ENCODE measurements around the gene PPIP5K1.
"Not testable (repeated sequence)": the region's sequence is repeated elsewhere in the genome, so short reads cannot be mapped to it uniquely, and the experiment has no call there.

PPIP5K1 gene

DNA sequence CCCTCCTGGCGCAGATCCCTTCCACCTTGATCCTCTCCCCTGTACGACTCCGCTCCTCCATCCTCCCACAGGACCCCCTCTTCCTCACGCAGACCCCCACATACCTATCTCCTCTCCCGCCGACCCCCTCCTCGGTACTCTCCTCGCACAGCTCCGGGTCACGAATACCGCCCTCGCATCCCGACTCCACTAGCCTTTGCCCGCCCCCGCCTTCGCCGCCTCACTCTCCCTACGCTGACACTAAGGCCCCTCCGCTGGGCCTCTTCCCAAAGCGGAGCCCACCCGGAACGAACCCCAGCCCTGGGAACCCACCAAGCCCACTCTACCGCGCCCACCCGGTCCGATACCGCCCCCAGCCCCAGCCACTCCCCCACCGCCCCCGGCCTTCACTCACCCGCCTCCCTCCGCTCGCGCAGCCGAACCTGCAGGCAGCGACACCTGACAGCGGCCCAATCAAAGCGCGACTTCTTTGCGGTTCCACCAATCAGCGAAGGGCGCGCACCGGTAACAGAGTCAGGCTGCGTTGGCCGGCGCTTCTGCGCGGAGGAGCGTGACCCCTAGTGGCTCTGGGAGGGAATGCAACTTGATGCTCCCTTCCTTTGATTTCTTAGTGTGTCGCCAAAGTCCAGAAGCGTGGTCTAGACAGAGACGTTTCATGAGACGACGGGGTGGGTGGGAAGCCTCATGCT is at the start of gene PPIP5K1:
TSS of gene PPIP5K1 (minus strand) at position 431 of the 689 bp plus-strand sequence. CDS start 5,704 bp downstream, outside the sequence.
- not testable (repeated sequence) for H3K9me3 Mint-ChIP-seq; H3K4me3 Mint-ChIP-seq; H3K36me3 Mint-ChIP-seq (ENCODE audit: low read depth); H3K27me3 Mint-ChIP-seq; H3K27ac Mint-ChIP-seq; DNase-seq; H3K4me1 Mint-ChIP-seq
- peak; percentile 96 for ATAC-seq

DNA sequence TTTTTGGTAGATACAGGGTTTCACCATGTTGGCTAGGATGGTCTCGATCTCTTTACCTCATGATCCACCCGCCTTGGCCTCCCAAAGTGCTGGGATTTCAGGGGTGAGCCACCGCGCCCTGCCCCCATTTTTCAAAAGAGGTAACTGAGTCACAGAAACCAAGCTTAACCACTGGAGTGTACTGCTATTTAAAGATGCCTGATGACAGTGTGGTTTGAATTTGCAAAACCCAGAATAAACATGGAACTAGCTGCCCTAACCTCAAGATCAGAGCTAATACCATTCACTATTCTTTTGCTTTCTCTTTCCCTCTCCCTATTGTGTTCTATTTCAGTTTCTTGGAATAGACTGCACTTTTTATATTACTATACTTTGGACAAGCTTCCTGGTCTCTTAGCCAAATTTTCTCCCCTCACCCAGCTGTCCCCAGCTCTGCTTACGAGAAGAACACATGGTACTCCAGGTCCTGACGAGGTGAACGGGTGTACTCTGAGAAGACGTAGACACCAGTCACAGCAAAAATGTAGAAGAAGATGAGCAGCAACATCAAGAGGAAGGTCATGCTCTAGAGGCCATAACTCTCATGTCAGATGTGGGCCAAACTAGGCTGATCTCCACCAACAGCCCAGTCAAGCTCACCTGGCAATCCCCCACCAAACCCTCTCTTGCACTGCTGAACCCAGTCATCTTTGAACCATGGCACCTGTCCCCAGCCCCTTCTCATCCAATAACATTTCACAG is 48.6 kb upstream of the PPIP5K1 start:
- peak; percentile 46 for ATAC-seq
- not testable (repeated sequence) for DNase-seq; H3K36me3 Mint-ChIP-seq (ENCODE audit: low read depth); H3K4me3 Mint-ChIP-seq; H3K27me3 Mint-ChIP-seq; H3K4me1 Mint-ChIP-seq; H3K9me3 Mint-ChIP-seq
- H3K27ac Mint-ChIP-seq = peak overlapping the region; percentile 51

DNA sequence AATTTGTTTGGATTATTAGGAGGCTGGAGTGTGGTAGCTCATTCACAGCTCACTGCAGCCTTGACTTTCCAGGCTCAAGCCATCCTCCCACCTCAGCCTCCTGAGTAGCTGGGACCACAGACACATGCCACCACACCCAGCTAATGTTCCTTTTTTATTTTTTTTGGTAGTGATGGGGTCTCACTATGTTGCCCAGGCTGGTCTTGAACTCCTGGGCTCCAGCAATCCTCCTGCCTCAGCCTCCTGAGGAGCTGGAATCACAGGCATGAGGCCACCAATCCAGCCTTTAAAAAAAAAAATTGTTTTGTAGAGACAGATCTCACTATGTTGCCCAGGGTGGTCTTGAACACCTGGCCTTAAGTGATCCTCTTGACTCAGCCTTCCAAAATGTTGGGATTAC is 36.9 kb upstream of the PPIP5K1 start:
- not testable (repeated sequence) for DNase-seq; H3K4me1 Mint-ChIP-seq; ATAC-seq; H3K27ac Mint-ChIP-seq; H3K4me3 Mint-ChIP-seq; H3K9me3 Mint-ChIP-seq; H3K27me3 Mint-ChIP-seq; H3K36me3 Mint-ChIP-seq (ENCODE audit: low read depth)

DNA sequence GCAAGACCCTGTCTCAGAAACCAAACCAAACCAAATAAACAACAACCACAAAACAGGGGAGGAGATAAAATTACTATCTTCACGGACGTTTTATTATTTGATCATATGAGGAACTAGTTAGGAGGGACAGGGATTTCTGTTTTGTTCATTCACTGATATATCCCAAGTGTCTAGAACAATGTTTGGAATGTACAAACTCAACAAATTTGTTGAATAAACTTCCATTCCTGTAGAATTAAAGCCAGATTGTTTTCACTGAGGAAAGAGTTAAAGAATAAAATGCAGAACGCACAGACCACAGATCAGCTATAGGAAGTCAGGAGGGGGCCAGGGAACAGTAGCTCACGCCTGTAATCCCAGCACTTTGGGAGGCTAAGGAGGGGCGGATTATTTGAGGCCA is 35.1 kb upstream of the PPIP5K1 start:
- Mint-ChIP-seq H3K9me3 (no peaks in the 10 kb centered on the region), H3K27ac (no peak overlapping the region), H3K27me3 (peaks cover 9% of the 10 kb centered on the region), H3K36me3 (ENCODE audit: low read depth) (no peaks in the 10 kb centered on the region), H3K4me1 (no peaks in the 10 kb centered on the region), H3K4me3 (no peak overlapping the region)
- no peak for ATAC-seq
- DNase-seq = no peak

DNA sequence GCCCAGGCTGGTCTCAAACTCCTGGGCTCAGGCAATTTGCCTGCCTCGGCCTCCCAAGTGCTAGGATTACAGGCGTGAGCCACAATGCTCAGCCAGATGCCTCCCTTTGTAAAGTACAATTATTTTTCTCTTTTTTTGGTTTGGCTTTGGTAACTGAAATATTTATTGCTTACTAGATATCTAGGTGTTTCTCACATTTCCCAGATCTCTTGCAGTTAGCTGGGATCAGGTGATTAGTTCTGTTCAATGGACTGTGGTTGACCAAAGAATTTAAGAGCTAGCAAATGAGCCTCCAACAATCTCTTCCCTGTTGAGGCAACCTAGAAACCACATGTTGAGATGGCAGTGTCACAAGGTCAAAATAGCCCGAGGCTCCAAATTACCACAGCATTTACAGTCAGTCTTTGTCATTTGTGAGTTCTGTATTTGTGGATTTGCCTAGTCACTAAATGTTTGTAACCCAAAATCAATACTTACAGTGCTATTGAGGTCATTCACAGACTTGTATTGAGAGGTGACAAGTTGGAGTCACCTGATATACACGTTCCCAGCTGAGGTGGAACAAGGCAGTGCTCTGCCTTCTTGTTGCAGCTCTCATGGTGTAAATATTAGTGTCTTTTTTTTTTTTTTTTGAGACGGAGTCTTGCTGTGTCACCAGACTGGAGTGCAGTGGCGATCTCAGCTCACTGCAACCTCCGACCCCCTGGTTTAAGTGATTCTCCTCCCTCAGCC is 32.2 kb upstream of the PPIP5K1 start:
- H3K4me1 Mint-ChIP-seq; DNase-seq; ATAC-seq; H3K4me3 Mint-ChIP-seq; H3K27ac Mint-ChIP-seq; H3K36me3 Mint-ChIP-seq (ENCODE audit: low read depth); H3K9me3 Mint-ChIP-seq: not testable (repeated sequence)
- peaks cover 16% of the 10 kb centered on the region for H3K27me3 Mint-ChIP-seq

DNA sequence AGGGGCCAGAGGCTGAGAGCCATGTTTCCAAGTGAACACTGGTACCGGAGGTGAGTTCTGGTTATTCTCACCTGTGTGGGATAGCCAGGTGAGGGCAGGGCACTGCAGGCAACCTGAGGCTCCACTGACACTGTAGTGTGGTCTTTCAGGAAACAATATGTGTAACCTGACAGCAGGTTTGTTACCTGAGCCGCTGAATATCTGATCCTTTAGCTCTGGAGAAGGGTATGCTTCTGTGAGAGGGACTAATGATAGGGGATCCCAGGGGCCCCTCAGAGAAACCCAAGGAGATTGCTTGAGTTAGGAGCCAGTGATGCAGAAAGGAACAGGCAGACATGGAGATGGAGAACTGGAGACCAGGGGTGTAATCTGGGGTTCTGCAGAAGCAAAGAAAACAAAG is 28.7 kb upstream of the PPIP5K1 start, which contains the start of gene STRC:
TSS of gene STRC (minus strand) at position 101 of the 400 bp plus-strand sequence. CDS start at position 23, 78 bp downstream.
- not testable (repeated sequence) for H3K36me3 Mint-ChIP-seq (ENCODE audit: low read depth); ATAC-seq; DNase-seq; H3K27ac Mint-ChIP-seq; H3K4me3 Mint-ChIP-seq; H3K9me3 Mint-ChIP-seq; H3K4me1 Mint-ChIP-seq
- H3K27me3 Mint-ChIP-seq = peaks cover 11% of the 10 kb centered on the region

DNA sequence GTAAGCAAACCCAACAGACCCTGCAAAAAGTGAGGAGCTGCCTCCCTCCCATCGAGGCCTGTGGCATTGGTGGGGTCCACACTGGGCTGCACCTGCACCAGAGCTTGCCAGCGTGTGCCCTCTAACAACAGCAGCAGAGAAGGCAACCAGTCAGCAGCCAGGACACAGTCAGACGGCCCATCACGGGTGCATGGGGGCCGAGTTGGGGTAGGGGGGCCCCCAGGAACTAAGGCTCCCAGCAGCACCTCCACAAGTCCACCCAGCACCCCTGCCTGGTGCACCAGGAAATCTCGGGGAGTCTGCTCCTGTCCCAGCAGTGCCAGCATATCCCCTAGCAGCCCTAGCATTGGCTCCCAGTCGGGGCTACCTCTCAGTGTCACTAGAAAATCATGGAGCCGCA is 27.7 kb upstream of the PPIP5K1 start:
- not testable (repeated sequence) for H3K27me3 Mint-ChIP-seq; DNase-seq; H3K27ac Mint-ChIP-seq; H3K9me3 Mint-ChIP-seq; H3K4me3 Mint-ChIP-seq; H3K36me3 Mint-ChIP-seq (ENCODE audit: low read depth); H3K4me1 Mint-ChIP-seq; ATAC-seq

DNA sequence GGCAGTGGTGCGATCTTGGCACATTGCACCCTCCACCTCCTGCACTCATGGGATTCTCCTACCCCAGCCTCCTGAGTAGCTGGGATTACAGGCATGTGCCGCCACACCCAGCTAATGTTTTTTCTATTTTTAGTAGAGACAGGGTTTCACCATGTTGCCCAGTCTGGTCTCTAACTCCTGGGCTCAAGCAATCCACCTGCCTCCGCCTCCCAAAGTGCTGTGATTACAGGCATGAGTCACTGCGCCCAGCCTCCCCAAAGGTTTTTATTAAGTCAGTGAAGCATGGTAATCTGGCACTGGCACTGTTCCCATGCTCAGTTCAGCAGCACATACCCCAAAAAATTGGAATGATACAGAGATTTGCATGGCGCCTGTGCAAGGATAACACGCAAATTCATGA is 12.2 kb upstream of the PPIP5K1 start:
- peaks cover 24% of the 10 kb centered on the region for H3K27me3 Mint-ChIP-seq
- not testable (repeated sequence) for H3K9me3 Mint-ChIP-seq; H3K27ac Mint-ChIP-seq; DNase-seq; ATAC-seq; H3K4me1 Mint-ChIP-seq; H3K4me3 Mint-ChIP-seq; H3K36me3 Mint-ChIP-seq (ENCODE audit: low read depth)

DNA sequence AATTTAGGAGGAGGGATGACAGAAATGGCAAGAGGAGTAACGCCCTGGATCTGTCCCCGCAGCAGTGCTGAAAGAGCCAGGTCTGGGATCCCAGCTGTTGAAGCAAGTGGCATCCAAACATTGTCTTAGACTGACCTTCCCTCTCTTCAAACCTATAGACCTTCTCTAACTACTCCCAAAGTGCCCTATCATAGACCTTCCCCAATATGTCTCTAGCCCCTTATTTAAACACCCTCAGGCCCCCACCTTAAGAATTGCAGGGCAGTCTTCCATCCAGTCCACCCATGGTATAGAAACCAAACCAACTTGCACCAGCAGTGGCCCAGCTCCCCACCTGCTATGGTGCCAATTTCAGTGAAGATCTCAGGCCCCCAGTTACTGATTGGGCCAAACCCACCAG is 10.2 kb upstream of the PPIP5K1 start:
- not testable (repeated sequence) for H3K36me3 Mint-ChIP-seq (ENCODE audit: low read depth); H3K4me1 Mint-ChIP-seq; H3K9me3 Mint-ChIP-seq; ATAC-seq; H3K4me3 Mint-ChIP-seq; H3K27ac Mint-ChIP-seq; DNase-seq
- H3K27me3 Mint-ChIP-seq = peaks cover 27% of the 10 kb centered on the region

DNA sequence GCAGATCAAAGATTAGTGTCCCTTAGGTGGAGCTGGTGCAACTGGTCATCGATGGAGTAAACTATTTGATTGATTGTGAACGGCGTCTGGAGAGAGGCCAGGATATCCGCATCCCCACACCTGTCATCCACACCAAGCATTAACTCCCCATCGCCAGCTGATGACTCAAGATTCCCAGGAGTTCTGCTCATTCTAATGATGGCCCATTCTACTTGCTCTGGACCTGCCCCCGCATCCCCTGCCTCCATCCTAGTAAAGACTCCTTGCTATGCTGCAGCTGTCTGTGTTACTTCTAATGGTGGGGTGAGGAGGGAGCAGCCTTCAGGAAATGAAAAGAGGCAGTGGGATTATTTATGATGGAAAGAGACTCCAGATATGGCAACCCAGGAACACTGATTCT is 9.1 kb upstream of the PPIP5K1 start:
- H3K27ac Mint-ChIP-seq; H3K4me1 Mint-ChIP-seq; H3K4me3 Mint-ChIP-seq; H3K9me3 Mint-ChIP-seq; ATAC-seq; H3K36me3 Mint-ChIP-seq (ENCODE audit: low read depth); DNase-seq: not testable (repeated sequence)
- H3K27me3 Mint-ChIP-seq = peaks cover 25% of the 10 kb centered on the region

DNA sequence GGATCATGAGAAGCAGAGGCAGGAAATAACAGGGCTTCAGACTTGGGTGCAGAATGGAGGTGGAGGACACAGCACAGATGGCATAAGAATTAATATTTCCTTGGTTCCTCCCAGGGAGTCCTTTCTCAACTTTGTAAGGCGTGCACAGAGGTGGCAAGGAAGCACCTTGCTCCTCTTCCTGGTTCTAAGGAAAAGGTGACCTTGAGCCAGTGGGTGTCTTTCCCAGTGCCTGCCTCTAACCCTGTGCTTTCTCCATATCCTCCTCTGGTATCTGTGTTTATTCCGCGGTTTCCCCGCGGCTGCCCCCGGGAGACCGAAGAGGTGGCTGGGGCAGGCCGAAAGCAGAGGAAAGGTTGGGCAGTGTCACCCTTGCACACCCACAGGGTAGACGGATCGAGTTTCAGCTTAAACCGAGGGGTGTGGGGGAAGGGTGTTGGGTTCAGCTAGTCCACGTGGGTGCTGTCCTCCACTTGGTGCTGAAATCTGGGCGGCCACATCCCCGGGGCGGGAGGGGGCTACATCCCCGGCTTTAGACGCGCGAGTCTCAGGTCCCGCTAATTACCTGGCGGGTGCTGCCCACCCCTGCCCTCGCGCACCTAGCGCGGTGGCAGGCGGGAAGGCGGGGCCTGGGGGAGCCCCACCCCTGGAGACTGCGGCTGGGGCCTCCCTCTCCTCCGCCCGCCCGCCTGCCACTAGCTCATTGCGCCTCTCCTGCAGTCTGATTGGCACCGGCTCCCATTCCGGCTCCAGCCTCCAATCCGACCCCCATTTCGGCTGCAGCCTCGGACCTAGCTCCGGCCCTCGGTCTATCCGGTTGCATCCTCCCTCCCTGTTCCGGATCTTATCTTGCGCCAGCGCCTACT is 3.6 kb upstream of the PPIP5K1 start, which contains the start of gene CKMT1B:
TSS of gene CKMT1B (plus strand) at position 700 of the 863 bp plus-strand sequence. CDS start 192 bp downstream, outside the sequence.
- H3K4me3 Mint-ChIP-seq; H3K36me3 Mint-ChIP-seq (ENCODE audit: low read depth); DNase-seq; H3K4me1 Mint-ChIP-seq; H3K27ac Mint-ChIP-seq; H3K9me3 Mint-ChIP-seq: not testable (repeated sequence)
- ATAC-seq = peak; percentile 42
- H3K27me3 Mint-ChIP-seq = peaks cover 11% of the 10 kb centered on the region

DNA sequence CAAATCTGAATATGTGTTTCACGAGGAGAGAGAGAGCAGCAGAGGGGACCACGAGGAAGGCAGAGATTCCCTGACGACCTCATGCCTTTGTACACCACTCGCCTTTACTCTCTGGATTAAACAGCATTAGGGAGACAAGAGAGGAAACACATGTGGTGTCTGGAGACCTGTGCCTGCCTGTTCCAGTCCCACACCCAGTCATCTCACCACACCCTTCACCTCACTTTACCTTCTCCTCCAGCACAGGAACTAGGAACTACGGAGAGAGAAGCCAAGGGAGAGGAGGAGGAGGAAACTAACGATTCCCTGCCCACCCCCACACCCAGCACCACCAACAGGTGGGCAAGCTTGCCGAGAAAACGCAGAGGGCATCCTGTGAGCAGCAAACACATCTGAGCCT is 2.8 kb upstream of the PPIP5K1 start:
- not testable (repeated sequence) for H3K4me1 Mint-ChIP-seq; H3K4me3 Mint-ChIP-seq; H3K9me3 Mint-ChIP-seq; H3K27ac Mint-ChIP-seq; H3K36me3 Mint-ChIP-seq (ENCODE audit: low read depth); DNase-seq; ATAC-seq; H3K27me3 Mint-ChIP-seq

DNA sequence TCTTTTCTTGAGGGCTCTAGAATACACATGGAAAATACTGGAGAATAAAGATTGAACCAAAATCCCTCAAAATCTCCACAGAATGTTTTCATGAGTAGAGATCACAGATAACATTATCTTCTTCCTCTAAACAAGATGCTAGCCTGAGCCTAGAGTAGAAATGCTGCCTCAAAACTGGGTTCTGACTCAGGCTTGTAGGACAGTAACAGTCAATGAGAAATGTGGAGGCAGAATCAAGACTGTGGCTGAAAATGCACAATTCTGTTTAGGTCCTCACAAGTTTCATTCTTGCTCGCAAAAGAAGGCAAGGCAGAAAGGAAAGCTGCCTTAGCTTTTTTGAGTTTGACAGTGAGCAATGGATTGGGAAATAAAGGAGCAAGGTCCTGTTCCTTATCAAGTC is 15.4 kb downstream of the PPIP5K1 start:
- DNase-seq; H3K36me3 Mint-ChIP-seq (ENCODE audit: low read depth); H3K4me3 Mint-ChIP-seq; H3K27me3 Mint-ChIP-seq; ATAC-seq; H3K9me3 Mint-ChIP-seq; H3K27ac Mint-ChIP-seq; H3K4me1 Mint-ChIP-seq: not testable (repeated sequence)

DNA sequence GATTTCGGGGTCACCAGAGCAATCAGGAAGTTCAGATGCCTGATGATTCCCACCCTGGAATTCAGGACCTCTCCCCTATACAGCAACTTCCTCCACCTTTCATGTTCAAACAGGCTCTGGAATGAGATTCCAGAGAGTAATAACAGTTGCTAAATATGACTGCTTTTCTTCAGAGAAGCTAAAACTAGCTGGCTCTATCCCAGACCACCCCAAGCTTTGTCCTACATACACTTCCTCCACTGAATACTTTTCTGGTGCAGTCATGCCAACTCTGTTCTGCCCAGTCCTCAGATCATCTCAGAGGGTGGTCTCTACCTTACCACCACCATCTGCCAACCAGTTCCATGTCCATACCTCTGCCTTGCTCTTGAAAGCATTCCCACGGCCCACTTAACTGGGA is 23.4 kb downstream of the PPIP5K1 start:
- not testable (repeated sequence) for ATAC-seq; DNase-seq; H3K27me3 Mint-ChIP-seq; H3K4me3 Mint-ChIP-seq; H3K4me1 Mint-ChIP-seq; H3K27ac Mint-ChIP-seq; H3K36me3 Mint-ChIP-seq (ENCODE audit: low read depth); H3K9me3 Mint-ChIP-seq
